HepG2 (cell line): ENCODE measurements around the gene PPIL6. TPM values are rescaled to one million over a fixed set of nuclear protein-coding genes. Genes with fewer than 3 reads are reported as not detected.

ENCODE experiments used
- ATAC-seq: fragments of 200-7000 bp; cut with Tn5 transposase; 3 replicates; pipeline ENCODE4 v1.9.1; 2020; ENCODE audit warnings: mild to moderate bottlenecking, moderate library complexity
- BruUV-seq: library from RNA; stranded (reverse); fragments of 400-500 nt; replicated peaks from 2 replicates; lab custom pipeline; 2021; lab: Mats Ljungman, UMichigan
- CTCF ChIA-PET: fragments of 300-600 bp; formaldehyde crosslinking; extraction: SDS; loops from one replicate; lab custom pipeline; 2021; ENCODE audit warnings: low total read pairs, inconsistent platforms, low intra/inter-chr PET ratio; lab: Yijun Ruan, JAX
- POLR2A ChIA-PET: fragments of 350-600 bp; sonication (Branson Sonifier 250); formaldehyde crosslinking; loops from one replicate; lab custom pipeline; 2020; ENCODE audit warnings: antibody characterized with exemption, inconsistent platforms; lab: Yijun Ruan, JAX
- DNase-seq: peaks from one replicate; pipeline ENCODE4 v3.0.0-alpha.2; 2015; ENCODE audit warnings: low spot score
- FAIRE-seq: peaks from 3 replicates; lab custom pipeline; 2011; peaks lifted over from hg19 to GRCh38; lab: Jason Lieb, UNC
- H2AFZ ChIP-seq: one replicate; pipeline ENCODE4 v1.6.1; 2011; ENCODE audit warnings: low read length, inconsistent platforms
- H3K27ac ChIP-seq: fragments of 300-600 bp; 3 replicates; pipeline ENCODE4 v1.8.0; 2011; ENCODE audit warnings: mixed run types, mild to moderate bottlenecking, mixed read lengths, low read length, inconsistent platforms; ENCODE audit not compliant: insufficient read depth; ENCODE audit errors: extremely low read length
- H3K27me3 ChIP-seq, 2 experiments: fragments of 200-600 bp in 1 of 2; 2 replicates in 1 of 2; 3 replicates in 1 of 2; pipeline versions ENCODE4 v1.6.0 to v1.8.0; 2011; ENCODE audit warnings: low read length in 2 of 2, mild to moderate bottlenecking in 2 of 2, moderate library complexity in 2 of 2, inconsistent platforms in 1 of 2; ENCODE audit not compliant: insufficient read depth in 2 of 2, control insufficient read depth in 1 of 2
- H3K36me3 ChIP-seq, 2 experiments: fragments of 200-600 bp in 1 of 2; replicated peaks in 1 of 2; 2 replicates in 1 of 2; 3 replicates in 1 of 2; pipeline versions ENCODE4 v1.5.1 to v1.8.0; 2011; ENCODE audit warnings: low read length in 2 of 2, inconsistent platforms in 1 of 2; ENCODE audit not compliant: insufficient read depth in 2 of 2, control insufficient read depth in 1 of 2
- H3K4me1 ChIP-seq: 2 replicates; pipeline ENCODE4 v1.5.1; 2012; ENCODE audit warnings: low read length, inconsistent platforms; ENCODE audit not compliant: insufficient read depth
- H3K4me2 ChIP-seq: 2 replicates; pipeline ENCODE4 v1.6.0; 2011; ENCODE audit warnings: low read depth, low read length, inconsistent platforms
- H3K4me3 ChIP-seq, 3 experiments: fragments of 200-600 bp in 1 of 3; sonication (generic), shearing (Covaris generic) in 1 of 3; replicated peaks in 1 of 3; 2 replicates each; pipeline ENCODE4 v1.5.1; 2011 to 2016; ENCODE audit warnings: low read length in 3 of 3, inconsistent platforms in 2 of 3, low read depth in 2 of 3, mild to moderate bottlenecking in 2 of 3, control low read depth in 1 of 3, mixed read lengths in 1 of 3; ENCODE audit not compliant: insufficient read depth in 1 of 3
- H3K79me2 ChIP-seq: one replicate; pipeline ENCODE4 v1.6.1; 2011; ENCODE audit warnings: low read length, inconsistent platforms; ENCODE audit not compliant: insufficient read depth
- H3K9ac ChIP-seq: 2 replicates; pipeline ENCODE4 v1.6.0; 2011; ENCODE audit warnings: mild to moderate bottlenecking, low read depth, low read length, inconsistent platforms; ENCODE audit not compliant: insufficient read depth
- H3K9me3 ChIP-seq: 2 replicates; pipeline ENCODE4 v1.5.1; 2012; ENCODE audit warnings: mild to moderate bottlenecking, low read length
- H4K20me1 ChIP-seq: 2 replicates; pipeline ENCODE4 v1.6.0; 2011; ENCODE audit warnings: inconsistent platforms, mild to moderate bottlenecking, low read length, moderate library complexity; ENCODE audit not compliant: insufficient read depth
- EED ChIP-seq: sonication (generic); formaldehyde crosslinking; IDR thresholded peaks from 2 replicates; pipeline ENCODE4 v1.5.0; 2020; ENCODE audit warnings: mild to moderate bottlenecking, missing genetic modification reagents
- FOXA3 ChIP-seq: IDR thresholded peaks from 2 replicates; pipeline ENCODE4 v1.6.1; 2016; ENCODE audit warnings: missing genetic modification reagents, missing compliant biosample characterization
- HES4 ChIP-seq: sonication (generic); formaldehyde crosslinking; IDR thresholded peaks from 2 replicates; pipeline ENCODE4 v1.9.0; 2021; ENCODE audit warnings: mild to moderate bottlenecking, missing genetic modification reagents, borderline replicate concordance
- JUNB ChIP-seq: sonication (generic); formaldehyde crosslinking; IDR thresholded peaks from 2 replicates; pipeline ENCODE4 v1.8.0; 2022; ENCODE audit warnings: missing genetic modification reagents, mild to moderate bottlenecking, borderline replicate concordance
- KDM5B ChIP-seq: sonication (generic); formaldehyde crosslinking; IDR thresholded peaks from 2 replicates; pipeline ENCODE4 v1.4.0; 2020; ENCODE audit warnings: missing genetic modification reagents, mild to moderate bottlenecking, borderline replicate concordance
- MAFF ChIP-seq: IDR thresholded peaks from 2 replicates; pipeline ENCODE4 v1.6.1; 2011; ENCODE audit warnings: low read depth, low read length, improper control_type of control experiment
- MAFK ChIP-seq, 2 experiments: IDR thresholded peaks in 1 of 2; conservative IDR thresholded peaks in 1 of 2; 2 replicates each; pipeline ENCODE4 v1.6.1; 2011; ENCODE audit warnings: improper control_type of control experiment in 2 of 2, low read length in 2 of 2
- RFXANK ChIP-seq: IDR thresholded peaks from 2 replicates; pipeline ENCODE4 v1.6.1; 2016
- YEATS2 ChIP-seq: sonication (generic); formaldehyde crosslinking; IDR thresholded peaks from 2 replicates; pipeline ENCODE4 v1.4.0; 2020; ENCODE audit warnings: missing genetic modification reagents, borderline replicate concordance
- ZNF546 ChIP-seq: sonication (generic); formaldehyde crosslinking; conservative IDR thresholded peaks from 2 replicates; pipeline ENCODE4 v1.8.1; 2023; ENCODE audit warnings: mild to moderate bottlenecking, missing genetic modification reagents
- ZNF567 ChIP-seq: sonication (generic); formaldehyde crosslinking; IDR thresholded peaks from 2 replicates; pipeline ENCODE4 v1.8.1; 2023; ENCODE audit warnings: mild to moderate bottlenecking, missing genetic modification reagents, borderline replicate concordance
- ZNF768 ChIP-seq: sonication (generic); formaldehyde crosslinking; IDR thresholded peaks from 2 replicates; pipeline ENCODE4 v1.4.0; 2020; ENCODE audit warnings: missing genetic modification reagents
- ZNF782 ChIP-seq: sonication (generic); formaldehyde crosslinking; IDR thresholded peaks from 2 replicates; pipeline ENCODE4 v1.4.0; 2020; ENCODE audit warnings: missing genetic modification reagents, mild to moderate bottlenecking, borderline replicate concordance
- WGBS: methylation state at CpG from one replicate; pipeline ENCODE4 v1.1.6; 2017; ENCODE audit warnings: low lambda C conversion rate; 5-methylcytosine and 5-hydroxymethylcytosine counted together
- in situ Hi-C: cut with HindIII; loops from 2 replicates; pipeline ENCODE4 v1.10.0; 2017; ENCODE audit warnings: low pct_unique_long_range_greater_than_20kb; ENCODE audit not compliant: extremely low pct_ligation_motif_present
- intact Hi-C: fragments of 100-400 bp; cut with micrococcal nuclease; formaldehyde crosslinking; loops from one replicate; pipeline ENCODE4 v1.10.0; 2022; ENCODE audit not compliant: unreplicated experiment
- polyA plus RNA-seq, 8 experiments: library from polyadenylated mRNA; depleted of rRNA in 3 of 8; stranded (reverse) in 7 of 8; unstranded in 1 of 8; fragments of >200 nt; fragmentation: Illumina TruSeq in 4 of 8; extraction: Trizol in 4 of 8; gene quantifications; 2 replicates each; pipeline versions ENCODE4 v1.2.1 to v1.2.3, GENCODE V29; 2011 to 2016; ENCODE audit warnings: low read depth in 4 of 8, missing spikeins in 1 of 8, mixed read lengths in 1 of 8; ENCODE audit not compliant: insufficient read depth in 1 of 8
- total RNA-seq, 5 experiments: library from RNA; depleted of rRNA; stranded (reverse); fragments of >200 nt; fragmentation: Illumina TruSeq; extraction: Trizol; gene quantifications; 2 replicates each; pipeline ENCODE4 v1.2.3, GENCODE V29; 2016; ENCODE audit warnings: low read depth in 1 of 5

Gene PPIL6
- total and polyA plus RNA-seq, 2 of the 13 experiments (the other 11 are each of a cell fraction or from before 2014, with no cell fraction given): 0.22 to 0.46 TPM

GRCh38 chr6:109421184-109421583 is 19.2 kb downstream of the PPIL6 start:
- FAIRE-seq: no peak
- intact Hi-C loops: no loop called here
- CTCF ChIA-PET: no interaction called here

DNA sequence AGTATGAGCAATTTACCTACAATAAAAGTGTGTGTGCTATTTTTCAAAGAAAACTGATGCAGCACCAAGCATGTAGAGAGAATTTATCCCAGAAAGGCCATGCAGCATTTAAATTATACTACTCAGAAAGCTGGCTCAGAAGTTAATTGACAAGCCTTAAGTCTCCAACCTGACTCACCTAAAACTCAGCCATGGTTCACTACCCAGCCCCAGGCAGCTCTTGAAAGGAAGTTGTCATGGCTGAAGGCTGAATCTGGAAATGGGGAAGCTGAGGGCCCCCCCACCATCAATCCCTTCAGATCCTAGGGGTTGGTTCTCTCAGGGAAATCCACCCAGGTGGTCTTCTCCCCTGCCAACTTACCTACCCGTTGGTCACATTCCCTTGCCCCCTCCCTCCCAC is 19.7 kb downstream of the PPIL6 start:
- 0% methylated on average over 1 of the region's 1 CpG for WGBS
- no peak for ATAC-seq

More at GRCh38 chr6:109421184-109421583, 19.2 kb downstream of the PPIL6 start:
- ATAC-seq: no peak
- Histone ChIP-seq H3K27ac (no peak overlapping the region), H3K79me2 (no peaks in the 10 kb centered on the region), H3K27me3 (no peaks in the 10 kb centered on the region; a peak in 1 of 5 replicates), H3K36me3 (no peaks in the 10 kb centered on the region), H3K9ac (no peak overlapping the region), H3K4me2 (no peak overlapping the region), H3K4me3 (no peak overlapping the region), H2AFZ (no peak overlapping the region), H3K9me3 (no peaks in the 10 kb centered on the region), H3K4me1 (peaks cover 14% of the 10 kb centered on the region), H4K20me1 (no peaks in the 10 kb centered on the region)
- in situ Hi-C loops: no loop called here
- POLR2A ChIA-PET: no interaction called here
- 31% methylated on average over 1 of the region's 1 CpG for WGBS
- BruUV-seq: no TSS peak
- no peak for TF ChIP-seq EED (CRISPR knock-in tag)
- TF ChIP-seq JUNB (CRISPR knock-in tag): no peak
- no peak for TF ChIP-seq KDM5B (CRISPR knock-in tag)
- TF ChIP-seq ZNF782 (CRISPR knock-in tag): no peak
- TF ChIP-seq ZNF768 (CRISPR knock-in tag): no peak
- TF ChIP-seq MAFF: peak; percentile 66
- TF ChIP-seq RFXANK (CRISPR knock-in tag): no peak
- peak; percentile 67 to 84 for TF ChIP-seq MAFK (conservative IDR thresholded peaks at IDR 0.05 in 1 of 2, IDR thresholded peaks at IDR 0.05 in 1 of 2; ENCODE audit: low read length in 2 of 2)
- no peak for TF ChIP-seq ZNF546 (CRISPR knock-in tag)
- TF ChIP-seq FOXA3: no peak
- TF ChIP-seq HES4 (CRISPR knock-in tag): no peak
- no peak for TF ChIP-seq YEATS2 (CRISPR knock-in tag)
- DNase-seq: no peak

More for the DNA sequence above, 19.7 kb downstream of the PPIL6 start:
- no peak overlapping the region for H3K27ac ChIP-seq
- H2AFZ ChIP-seq: no peak overlapping the region
- H3K36me3 ChIP-seq: no peaks in the 10 kb centered on the region
- H3K27me3 ChIP-seq: no peaks in the 10 kb centered on the region; a peak in 1 of 5 replicates
- ChIA-PET POLR2A (no interaction called here), CTCF (no interaction called here)
- H3K4me3 ChIP-seq: no peak overlapping the region
- H3K9ac ChIP-seq: no peak overlapping the region
- FAIRE-seq: no peak
- H3K4me2 ChIP-seq: no peak overlapping the region
- DNase-seq: no peak
- no peaks in the 10 kb centered on the region for H4K20me1 ChIP-seq
- H3K79me2 ChIP-seq: no peaks in the 10 kb centered on the region
- in situ Hi-C loops: no loop called here
- H3K9me3 ChIP-seq: no peaks in the 10 kb centered on the region
- intact Hi-C loops: no loop called here
- TF ChIP-seq ZNF567: no peak
- H3K4me1 ChIP-seq: peaks cover 14% of the 10 kb centered on the region
- no TSS peak for BruUV-seq
